Measurements from ENCODE around the gene PIGB. TPM values are rescaled to one million over a fixed set of nuclear protein-coding genes. Genes with fewer than 3 reads are reported as not detected.
"Not testable (repeated sequence)": the region's sequence is repeated elsewhere in the genome, so short reads cannot be mapped to it uniquely, and the experiment has no call there.

The PIGB gene
- polyA plus RNA-seq, 1 donor (not counting 4 experiments of a cell fraction or from before 2014, with no cell fraction given), result 29.1 TPM

GRCh38 chr15:55398243-55398642 is 79.2 kb downstream of the PIGB start:
- H3K9me3 ChIP-seq (ENCODE audit: control insufficient read depth, low read depth, low read length), result no peaks in the 10 kb centered on the region
- no peak for FAIRE-seq

DNA sequence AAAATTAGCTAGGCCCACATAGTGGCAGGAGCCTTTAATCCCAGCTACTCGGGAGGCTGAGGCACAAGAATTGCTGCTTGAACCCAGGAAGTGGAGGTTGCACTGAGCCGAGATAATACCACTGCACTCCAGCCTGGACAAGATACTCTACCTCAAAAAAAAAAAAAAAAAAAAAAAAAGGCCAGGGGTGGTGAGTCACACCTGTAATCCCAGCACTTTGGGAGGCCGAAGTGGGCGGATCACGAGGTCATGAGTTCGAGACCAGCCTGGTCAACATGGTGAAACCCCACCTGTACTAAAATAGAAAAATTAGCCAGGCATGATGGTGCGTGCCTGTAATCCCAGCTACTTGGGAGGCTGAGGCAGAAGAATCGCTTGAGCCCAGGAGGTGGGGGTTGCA is 81.0 kb downstream of the PIGB start:
- H3K79me2 ChIP-seq (ENCODE audit: control insufficient read depth, insufficient read depth, low read length); H3K9me1 ChIP-seq (ENCODE audit: control insufficient read depth, extremely low read depth, insufficient read depth, low read length); dilution Hi-C loops (cut with MboI; ENCODE audit: extremely low pct_ligation_motif_present, low sequenced_read_pairs): not testable (repeated sequence)

More at GRCh38 chr15:55398243-55398642, 79.2 kb downstream of the PIGB start:
- no peak for DNase-seq (ENCODE audit: low read depth, low spot score)
- dilution Hi-C loops (cut with MboI; ENCODE audit: extremely low pct_ligation_motif_present, low sequenced_read_pairs), result no loop called here
- H3K36me3 ChIP-seq (ENCODE audit: control insufficient read depth in 2 of 2, extremely low read depth in 1 of 2, insufficient read depth in 2 of 2, low read length in 2 of 2), result no peaks in the 10 kb centered on the region
- TF ChIP-seq CTCF (optimal IDR thresholded peaks at IDR 0.05 in 1 of 3, IDR thresholded peaks at IDR 0.05 in 1 of 3, conservative IDR thresholded peaks at IDR 0.05 in 1 of 3; ENCODE audit: extremely low read depth in 1 of 3, insufficient read depth in 2 of 3, low read length in 3 of 3), result no peak
- TF ChIP-seq EZH2 (IDR thresholded peaks at IDR 0.05; ENCODE audit: low read length), result no peak
- no peaks in the 10 kb centered on the region for H3K79me2 ChIP-seq (ENCODE audit: control insufficient read depth, insufficient read depth, low read length)
- no peak overlapping the region for H3K4me3 ChIP-seq (ENCODE audit: control insufficient read depth in 2 of 3, extremely low read depth in 1 of 3, insufficient read depth in 2 of 3, low read depth in 1 of 3, low read length in 3 of 3)
- no peaks in the 10 kb centered on the region for H3K4me1 ChIP-seq (ENCODE audit: control insufficient read depth, extremely low read depth, insufficient read depth, low read length)
- H4K20me1 ChIP-seq (ENCODE audit: control insufficient read depth, extremely low read depth, insufficient read depth, low read length), result no peaks in the 10 kb centered on the region
- no peaks in the 10 kb centered on the region for H3K9me1 ChIP-seq (ENCODE audit: control insufficient read depth, extremely low read depth, insufficient read depth, low read length)
- H3K27ac ChIP-seq (ENCODE audit: control insufficient read depth, insufficient read depth, low read length), result no peak overlapping the region
- H2AFZ ChIP-seq (ENCODE audit: control insufficient read depth, low read length), result no peak overlapping the region
- H3K4me2 ChIP-seq (ENCODE audit: control insufficient read depth, extremely low read depth, insufficient read depth, low read depth, low read length), result no peak overlapping the region
- no peak overlapping the region for H3K9ac ChIP-seq (ENCODE audit: control insufficient read depth, extremely low read depth, insufficient read depth, low read length)
- no peaks in the 10 kb centered on the region for H3K27me3 ChIP-seq (ENCODE audit: control insufficient read depth, extremely low read depth, insufficient read depth, low read length)

GRCh38 chr15:55401786-55402246 is 82.8 kb downstream of the PIGB start:
- Histone ChIP-seq H3K9ac (ENCODE audit: control insufficient read depth, extremely low read depth, insufficient read depth, low read length) (no peak overlapping the region), H3K79me2 (ENCODE audit: control insufficient read depth, insufficient read depth, low read length) (no peaks in the 10 kb centered on the region), H2AFZ (ENCODE audit: control insufficient read depth, low read length) (no peak overlapping the region), H4K20me1 (ENCODE audit: control insufficient read depth, extremely low read depth, insufficient read depth, low read length) (no peaks in the 10 kb centered on the region), H3K4me1 (ENCODE audit: control insufficient read depth, extremely low read depth, insufficient read depth, low read length) (no peaks in the 10 kb centered on the region), H3K9me1 (ENCODE audit: control insufficient read depth, extremely low read depth, insufficient read depth, low read length) (peaks cover 2% of the 10 kb centered on the region), H3K4me2 (ENCODE audit: control insufficient read depth, extremely low read depth, insufficient read depth, low read depth, low read length) (no peak overlapping the region), H3K27me3 (ENCODE audit: control insufficient read depth, extremely low read depth, insufficient read depth, low read length) (no peaks in the 10 kb centered on the region), H3K27ac (ENCODE audit: control insufficient read depth, insufficient read depth, low read length) (no peak overlapping the region), H3K36me3 (ENCODE audit: control insufficient read depth in 2 of 2, extremely low read depth in 1 of 2, insufficient read depth in 2 of 2, low read length in 2 of 2) (no peaks in the 10 kb centered on the region), H3K9me3 (ENCODE audit: control insufficient read depth, low read depth, low read length) (no peaks in the 10 kb centered on the region), H3K4me3 (ENCODE audit: control insufficient read depth in 2 of 3, extremely low read depth in 1 of 3, insufficient read depth in 2 of 3, low read depth in 1 of 3, low read length in 3 of 3) (no peak overlapping the region)
- DNase-seq (ENCODE audit: low read depth, low spot score), result no peak
- no peak for TF ChIP-seq EZH2 (IDR thresholded peaks at IDR 0.05; ENCODE audit: low read length)
- no peak for TF ChIP-seq CTCF (optimal IDR thresholded peaks at IDR 0.05 in 1 of 3, IDR thresholded peaks at IDR 0.05 in 1 of 3, conservative IDR thresholded peaks at IDR 0.05 in 1 of 3; ENCODE audit: extremely low read depth in 1 of 3, insufficient read depth in 2 of 3, low read length in 3 of 3)
- FAIRE-seq, result no peak
- dilution Hi-C loops (cut with MboI; ENCODE audit: extremely low pct_ligation_motif_present, low sequenced_read_pairs), result no loop called here

More for the DNA sequence above, 81.0 kb downstream of the PIGB start:
- not testable (repeated sequence) for H3K27ac ChIP-seq (ENCODE audit: control insufficient read depth, insufficient read depth, low read length); H3K27me3 ChIP-seq (ENCODE audit: control insufficient read depth, extremely low read depth, insufficient read depth, low read length); H3K4me2 ChIP-seq (ENCODE audit: control insufficient read depth, extremely low read depth, insufficient read depth, low read depth, low read length); DNase-seq (ENCODE audit: low read depth, low spot score); H3K9ac ChIP-seq (ENCODE audit: control insufficient read depth, extremely low read depth, insufficient read depth, low read length); H3K9me3 ChIP-seq (ENCODE audit: control insufficient read depth, low read depth, low read length); FAIRE-seq; H3K4me1 ChIP-seq (ENCODE audit: control insufficient read depth, extremely low read depth, insufficient read depth, low read length); H3K4me3 ChIP-seq (ENCODE audit: control insufficient read depth in 2 of 3, extremely low read depth in 1 of 3, insufficient read depth in 2 of 3, low read depth in 1 of 3, low read length in 3 of 3); H4K20me1 ChIP-seq (ENCODE audit: control insufficient read depth, extremely low read depth, insufficient read depth, low read length); H3K36me3 ChIP-seq (ENCODE audit: control insufficient read depth in 2 of 2, extremely low read depth in 1 of 2, insufficient read depth in 2 of 2, low read length in 2 of 2); H2AFZ ChIP-seq (ENCODE audit: control insufficient read depth, low read length)
